ENCODE measurements around the gene NADSYN1.

DNA sequence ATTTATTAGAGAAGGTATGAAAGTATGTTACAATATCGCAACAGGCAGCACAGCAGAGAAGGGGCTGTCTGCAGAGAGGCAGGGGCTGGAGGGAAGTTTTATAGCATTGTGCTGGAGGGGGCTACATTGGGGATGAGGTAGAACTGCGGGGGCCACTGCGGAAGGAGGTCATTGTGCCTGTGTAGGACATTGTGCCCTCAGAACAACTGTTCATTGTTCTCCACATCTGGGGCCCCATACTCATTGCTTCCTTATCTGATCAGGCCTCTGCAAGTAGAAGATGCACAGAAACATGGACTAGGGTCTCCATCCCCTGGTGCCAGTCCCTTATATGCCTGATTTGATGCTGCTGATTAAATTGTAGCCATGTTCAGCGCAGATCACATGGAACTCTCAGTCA is 12.1 kb downstream of the NADSYN1 start:
- TF ChIP-seq EZH2 (IDR thresholded peaks at IDR 0.05) (no peak), REST (IDR thresholded peaks at IDR 0.05; ENCODE audit: low read depth) (no peak), ATF3 (IDR thresholded peaks at IDR 0.05) (no peak), POLR2A (IDR thresholded peaks at IDR 0.05; ENCODE audit: borderline replicate concordance, extremely low read depth, insufficient read depth, insufficient read length) (no peak), CTCF (IDR thresholded peaks at IDR 0.05 in 2 of 3, conservative IDR thresholded peaks at IDR 0.05 in 1 of 3; ENCODE audit: borderline replicate concordance in 1 of 3, insufficient read depth in 1 of 3, low read depth in 2 of 3, low read length in 2 of 3) (no peak), CBX3 (IDR thresholded peaks at IDR 0.05; ENCODE audit: low read depth) (no peak), SP1 (IDR thresholded peaks at IDR 0.05; ENCODE audit: low read depth) (no peak)
- TF ChIP-seq, protein P1, sequence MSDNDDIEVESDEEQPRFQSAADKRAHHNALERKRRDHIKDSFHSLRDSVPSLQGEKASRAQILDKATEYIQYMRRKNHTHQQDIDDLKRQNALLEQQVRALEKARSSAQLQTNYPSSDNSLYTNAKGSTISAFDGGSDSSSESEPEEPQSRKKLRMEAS (IDR thresholded peaks at IDR 0.05), result no peak

Measured in HCT116 (cell line).